ENCODE results near the gene ZFHX3.

DNA sequence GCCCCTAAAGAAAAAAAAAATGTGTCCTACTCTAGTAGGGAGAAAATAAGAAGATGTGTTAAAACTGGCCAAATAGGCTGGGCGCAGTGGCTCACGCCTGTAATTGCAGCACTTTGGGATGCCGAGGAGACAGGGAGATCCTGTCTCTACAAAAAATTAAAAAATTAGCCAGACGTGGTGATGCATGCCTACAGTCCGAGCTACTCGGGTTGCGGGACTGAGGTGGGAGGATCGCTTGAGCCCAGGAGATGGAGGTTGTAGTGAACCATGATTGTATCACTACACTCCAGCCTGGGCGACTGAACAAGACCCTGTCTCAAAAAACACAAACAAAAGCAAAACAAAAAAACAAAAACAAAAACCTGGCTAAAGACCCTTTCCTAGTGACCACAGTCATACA, 15.9 kb downstream of the ZFHX3 start:
- TF ChIP-seq, protein P1, sequence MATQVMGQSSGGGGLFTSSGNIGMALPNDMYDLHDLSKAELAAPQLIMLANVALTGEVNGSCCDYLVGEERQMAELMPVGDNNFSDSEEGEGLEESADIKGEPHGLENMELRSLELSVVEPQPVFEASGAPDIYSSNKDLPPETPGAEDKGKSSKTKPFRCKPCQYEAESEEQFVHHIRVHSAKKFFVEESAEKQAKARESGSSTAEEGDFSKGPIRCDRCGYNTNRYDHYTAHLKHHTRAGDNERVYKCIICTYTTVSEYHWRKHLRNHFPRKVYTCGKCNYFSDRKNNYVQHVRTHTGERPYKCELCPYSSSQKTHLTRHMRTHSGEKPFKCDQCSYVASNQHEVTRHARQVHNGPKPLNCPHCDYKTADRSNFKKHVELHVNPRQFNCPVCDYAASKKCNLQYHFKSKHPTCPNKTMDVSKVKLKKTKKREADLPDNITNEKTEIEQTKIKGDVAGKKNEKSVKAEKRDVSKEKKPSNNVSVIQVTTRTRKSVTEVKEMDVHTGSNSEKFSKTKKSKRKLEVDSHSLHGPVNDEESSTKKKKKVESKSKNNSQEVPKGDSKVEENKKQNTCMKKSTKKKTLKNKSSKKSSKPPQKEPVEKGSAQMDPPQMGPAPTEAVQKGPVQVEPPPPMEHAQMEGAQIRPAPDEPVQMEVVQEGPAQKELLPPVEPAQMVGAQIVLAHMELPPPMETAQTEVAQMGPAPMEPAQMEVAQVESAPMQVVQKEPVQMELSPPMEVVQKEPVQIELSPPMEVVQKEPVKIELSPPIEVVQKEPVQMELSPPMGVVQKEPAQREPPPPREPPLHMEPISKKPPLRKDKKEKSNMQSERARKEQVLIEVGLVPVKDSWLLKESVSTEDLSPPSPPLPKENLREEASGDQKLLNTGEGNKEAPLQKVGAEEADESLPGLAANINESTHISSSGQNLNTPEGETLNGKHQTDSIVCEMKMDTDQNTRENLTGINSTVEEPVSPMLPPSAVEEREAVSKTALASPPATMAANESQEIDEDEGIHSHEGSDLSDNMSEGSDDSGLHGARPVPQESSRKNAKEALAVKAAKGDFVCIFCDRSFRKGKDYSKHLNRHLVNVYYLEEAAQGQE (IDR thresholded peaks at IDR 0.05) = no peak
- TF ChIP-seq, protein P2, sequence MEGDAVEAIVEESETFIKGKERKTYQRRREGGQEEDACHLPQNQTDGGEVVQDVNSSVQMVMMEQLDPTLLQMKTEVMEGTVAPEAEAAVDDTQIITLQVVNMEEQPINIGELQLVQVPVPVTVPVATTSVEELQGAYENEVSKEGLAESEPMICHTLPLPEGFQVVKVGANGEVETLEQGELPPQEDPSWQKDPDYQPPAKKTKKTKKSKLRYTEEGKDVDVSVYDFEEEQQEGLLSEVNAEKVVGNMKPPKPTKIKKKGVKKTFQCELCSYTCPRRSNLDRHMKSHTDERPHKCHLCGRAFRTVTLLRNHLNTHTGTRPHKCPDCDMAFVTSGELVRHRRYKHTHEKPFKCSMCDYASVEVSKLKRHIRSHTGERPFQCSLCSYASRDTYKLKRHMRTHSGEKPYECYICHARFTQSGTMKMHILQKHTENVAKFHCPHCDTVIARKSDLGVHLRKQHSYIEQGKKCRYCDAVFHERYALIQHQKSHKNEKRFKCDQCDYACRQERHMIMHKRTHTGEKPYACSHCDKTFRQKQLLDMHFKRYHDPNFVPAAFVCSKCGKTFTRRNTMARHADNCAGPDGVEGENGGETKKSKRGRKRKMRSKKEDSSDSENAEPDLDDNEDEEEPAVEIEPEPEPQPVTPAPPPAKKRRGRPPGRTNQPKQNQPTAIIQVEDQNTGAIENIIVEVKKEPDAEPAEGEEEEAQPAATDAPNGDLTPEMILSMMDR (IDR thresholded peaks at IDR 0.05; ENCODE audit: low read depth, low read length, missing input control) = no peak
- TF ChIP-seq TAF1 (conservative IDR thresholded peaks at IDR 0.05) = no peak
- no peak for TF ChIP-seq YY1 (IDR thresholded peaks at IDR 0.05)
- no peak for TF ChIP-seq RAD21 (IDR thresholded peaks at IDR 0.05)
- TF ChIP-seq JUND (IDR thresholded peaks at IDR 0.05) = no peak
- TF ChIP-seq FOXA1 (IDR thresholded peaks at IDR 0.05) = no peak
- TF ChIP-seq RXRA (IDR thresholded peaks at IDR 0.05) = no peak
- TF ChIP-seq FOXA2 (IDR thresholded peaks at IDR 0.05) = no peak
- TF ChIP-seq, protein P3, sequence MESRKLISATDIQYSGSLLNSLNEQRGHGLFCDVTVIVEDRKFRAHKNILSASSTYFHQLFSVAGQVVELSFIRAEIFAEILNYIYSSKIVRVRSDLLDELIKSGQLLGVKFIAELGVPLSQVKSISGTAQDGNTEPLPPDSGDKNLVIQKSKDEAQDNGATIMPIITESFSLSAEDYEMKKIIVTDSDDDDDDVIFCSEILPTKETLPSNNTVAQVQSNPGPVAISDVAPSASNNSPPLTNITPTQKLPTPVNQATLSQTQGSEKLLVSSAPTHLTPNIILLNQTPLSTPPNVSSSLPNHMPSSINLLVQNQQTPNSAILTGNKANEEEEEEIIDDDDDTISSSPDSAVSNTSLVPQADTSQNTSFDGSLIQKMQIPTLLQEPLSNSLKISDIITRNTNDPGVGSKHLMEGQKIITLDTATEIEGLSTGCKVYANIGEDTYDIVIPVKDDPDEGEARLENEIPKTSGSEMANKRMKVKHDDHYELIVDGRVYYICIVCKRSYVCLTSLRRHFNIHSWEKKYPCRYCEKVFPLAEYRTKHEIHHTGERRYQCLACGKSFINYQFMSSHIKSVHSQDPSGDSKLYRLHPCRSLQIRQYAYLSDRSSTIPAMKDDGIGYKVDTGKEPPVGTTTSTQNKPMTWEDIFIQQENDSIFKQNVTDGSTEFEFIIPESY (IDR thresholded peaks at IDR 0.05) = no peak
- no peak for TF ChIP-seq SP1 (IDR thresholded peaks at IDR 0.05)

Measured in liver (tissue), 3 donors.